ENCODE results near the gene ETS2.

Gene ETS2

GRCh38 chr21:38777531-38777930 is 28.2 kb upstream of the ETS2 start:
- FAIRE-seq (no peak), DNase-seq (ENCODE audit: low spot score) (no peak)

GRCh38 chr21:38780879-38781278 is 24.9 kb upstream of the ETS2 start:
- DNase-seq (ENCODE audit: low spot score) (no peak), FAIRE-seq (no peak)

GRCh38 chr21:38784458-38785266 is 21.1 kb upstream of the ETS2 start:
- FAIRE-seq = no peak
- no peak for DNase-seq (ENCODE audit: low spot score)

GRCh38 chr21:38785483-38785882 is 20.2 kb upstream of the ETS2 start:
- FAIRE-seq = no peak

GRCh38 chr21:38787016-38787415 is 18.7 kb upstream of the ETS2 start:
- no peak for FAIRE-seq
- DNase-seq (ENCODE audit: low spot score) = no peak

More at GRCh38 chr21:38785483-38785882, 20.2 kb upstream of the ETS2 start:
- DNase-seq (ENCODE audit: low spot score) = no peak

- peak; percentile 65 for DNase-seq (ENCODE audit: low spot score)
- no peak for FAIRE-seq
Measured at GRCh38 chr21:38787461-38788274, 18.1 kb upstream of the ETS2 start.

- no peak for DNase-seq (ENCODE audit: low spot score)
Measured at GRCh38 chr21:38788275-38788905, 17.3 kb upstream of the ETS2 start.

GRCh38 chr21:38789275-38789674 is 16.5 kb upstream of the ETS2 start:
- no peak for DNase-seq (ENCODE audit: low spot score)

More at GRCh38 chr21:38788275-38788905, 17.3 kb upstream of the ETS2 start:
- FAIRE-seq = no peak

GRCh38 chr21:38790059-38790458 is 15.7 kb upstream of the ETS2 start:
- no peak for DNase-seq (ENCODE audit: low spot score)
- no peak for FAIRE-seq

More at GRCh38 chr21:38789275-38789674, 16.5 kb upstream of the ETS2 start:
- no peak for FAIRE-seq

- no peak for FAIRE-seq
- DNase-seq (ENCODE audit: low spot score) = no peak
Measured at GRCh38 chr21:38790961-38791360, 14.8 kb upstream of the ETS2 start.

GRCh38 chr21:38792676-38793459 is 12.9 kb upstream of the ETS2 start:
- DNase-seq (ENCODE audit: low spot score) (no peak), FAIRE-seq (no peak)

GRCh38 chr21:38793926-38794713 is 11.6 kb upstream of the ETS2 start:
- no peak for FAIRE-seq

GRCh38 chr21:38794978-38795377 is 10.8 kb upstream of the ETS2 start:
- FAIRE-seq = no peak
- DNase-seq (ENCODE audit: low spot score) = no peak

More at GRCh38 chr21:38793926-38794713, 11.6 kb upstream of the ETS2 start:
- DNase-seq (ENCODE audit: low spot score) = no peak

GRCh38 chr21:38795475-38795874 is 10.3 kb upstream of the ETS2 start:
- FAIRE-seq (no peak), DNase-seq (ENCODE audit: low spot score) (no peak)

- FAIRE-seq = no peak
- no peak for DNase-seq (ENCODE audit: low spot score)
Measured at GRCh38 chr21:38796424-38796823, 9.3 kb upstream of the ETS2 start.

- DNase-seq (ENCODE audit: low spot score) = no peak
- FAIRE-seq = no peak
Measured at GRCh38 chr21:38797470-38797869, 8.3 kb upstream of the ETS2 start.

GRCh38 chr21:38798081-38798480 is 7.6 kb upstream of the ETS2 start:
- FAIRE-seq (no peak), DNase-seq (ENCODE audit: low spot score) (no peak)

GRCh38 chr21:38798481-38798882 is 7.2 kb upstream of the ETS2 start:
- DNase-seq (ENCODE audit: low spot score) = peak; percentile 53
- no peak for FAIRE-seq

GRCh38 chr21:38800046-38800758 is 5.5 kb upstream of the ETS2 start:
- FAIRE-seq (no peak), DNase-seq (ENCODE audit: low spot score) (no peak)
